Measurements from ENCODE around the gene EMILIN2.
"Not testable (repeated sequence)": the region's sequence is repeated elsewhere in the genome, so short reads cannot be mapped to it uniquely, and the experiment has no call there.

The EMILIN2 gene

DNA sequence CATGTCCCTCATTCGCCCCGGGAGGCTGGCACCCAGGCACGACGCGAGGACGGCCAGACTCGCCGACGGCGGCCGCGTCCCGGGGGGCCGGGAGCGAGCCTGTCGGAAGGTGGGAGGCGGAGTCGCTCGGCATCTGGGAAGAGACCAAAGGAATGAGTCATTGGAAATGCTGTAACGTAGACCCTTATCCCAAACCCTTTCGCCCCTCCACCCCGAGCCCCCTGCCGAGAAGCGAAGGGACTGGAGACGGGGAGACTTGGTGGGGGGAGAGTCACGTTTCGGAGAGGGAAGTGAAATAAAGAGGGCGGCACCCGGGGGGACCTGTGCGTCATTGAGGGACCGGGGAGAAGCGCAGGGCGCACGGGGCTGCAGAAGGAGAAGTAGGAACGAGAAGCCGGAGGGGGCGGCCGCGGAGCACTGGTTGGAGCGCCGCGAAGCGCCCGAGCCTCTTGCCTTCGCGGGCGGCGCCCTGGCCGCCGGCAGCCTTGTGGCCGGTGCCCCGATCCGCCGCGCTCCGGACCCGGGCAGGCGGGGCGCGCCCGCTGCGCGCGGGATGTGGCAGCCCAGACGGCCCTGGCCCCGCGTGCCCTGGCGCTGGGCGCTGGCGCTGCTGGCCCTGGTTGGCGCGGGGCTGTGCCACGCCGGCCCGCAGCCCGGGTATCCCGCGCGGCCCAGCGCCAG lies at the start of gene EMILIN2:
TSS of gene EMILIN2 (plus strand) at position 371 of the 681 bp plus-strand sequence. CDS start at position 554, 183 bp downstream.
- peaks cover 63% of the 10 kb centered on the region for H3K27me3 ChIP-seq (ENCODE audit: insufficient read depth, low read length)
- H3K36me3 ChIP-seq (ENCODE audit: insufficient read depth, low read length), result no peaks in the 10 kb centered on the region
- H3K9me3 ChIP-seq (ENCODE audit: low read length), result no peaks in the 10 kb centered on the region
- peak within 1 kb of the TSS; percentile 47 for H2AFZ ChIP-seq (ENCODE audit: low read depth, low read length)
- H3K4me3 ChIP-seq (ENCODE audit: low read length), result peak within 1 kb of the TSS; percentile 20
- peaks cover 8% of the 10 kb centered on the region for H3K4me1 ChIP-seq (ENCODE audit: insufficient read depth, low read length)

DNA sequence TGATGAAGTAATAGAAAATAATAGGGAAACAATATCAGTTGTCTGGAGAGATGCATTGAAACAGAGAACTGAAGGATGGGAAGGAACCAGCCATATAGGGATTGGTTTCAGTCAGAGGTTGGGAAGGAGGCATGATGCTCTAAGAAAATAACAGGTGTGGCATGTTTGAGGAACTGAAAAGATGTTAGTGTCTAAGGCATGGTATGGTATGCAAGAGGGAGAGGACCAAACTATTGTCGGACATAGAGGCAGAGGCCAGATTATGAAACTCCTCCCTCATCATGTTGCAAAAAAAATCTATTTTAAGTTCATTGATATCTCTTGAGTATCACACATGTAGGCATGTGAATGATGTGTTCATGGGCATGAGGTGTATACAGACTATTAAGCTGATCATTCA lies 48.9 kb upstream of the EMILIN2 start:
- Histone ChIP-seq H3K4me3 (ENCODE audit: low read length) (no peak overlapping the region), H3K9me3 (ENCODE audit: low read length) (no peaks in the 10 kb centered on the region), H3K36me3 (ENCODE audit: insufficient read depth, low read length) (peaks cover 70% of the 10 kb centered on the region), H2AFZ (ENCODE audit: low read depth, low read length) (no peak overlapping the region), H3K27me3 (ENCODE audit: insufficient read depth, low read length) (no peaks in the 10 kb centered on the region), H3K4me1 (ENCODE audit: insufficient read depth, low read length) (no peaks in the 10 kb centered on the region)

- H3K36me3 ChIP-seq (ENCODE audit: insufficient read depth, low read length), result peaks cover 73% of the 10 kb centered on the region
- no peaks in the 10 kb centered on the region for H3K4me1 ChIP-seq (ENCODE audit: insufficient read depth, low read length)
- no peaks in the 10 kb centered on the region for H3K9me3 ChIP-seq (ENCODE audit: low read length)
- no peaks in the 10 kb centered on the region for H3K27me3 ChIP-seq (ENCODE audit: insufficient read depth, low read length)
- no peak overlapping the region for H3K4me3 ChIP-seq (ENCODE audit: low read length)
- H2AFZ ChIP-seq (ENCODE audit: low read depth, low read length), result no peak overlapping the region
These were observed 47.4 kb upstream of the EMILIN2 start for GRCh38 chr18:2799369-2799768.

GRCh38 chr18:2805970-2806943 lies 40.5 kb upstream of the EMILIN2 start:
- Histone ChIP-seq H3K4me1 (ENCODE audit: insufficient read depth, low read length) (no peaks in the 10 kb centered on the region), H2AFZ (ENCODE audit: low read depth, low read length) (no peak overlapping the region), H3K4me3 (ENCODE audit: low read length) (no peak overlapping the region), H3K9me3 (ENCODE audit: low read length) (no peaks in the 10 kb centered on the region), H3K36me3 (ENCODE audit: insufficient read depth, low read length) (peaks cover 24% of the 10 kb centered on the region), H3K27me3 (ENCODE audit: insufficient read depth, low read length) (no peaks in the 10 kb centered on the region)

- H2AFZ ChIP-seq (ENCODE audit: low read depth, low read length); H3K27me3 ChIP-seq (ENCODE audit: insufficient read depth, low read length); H3K9me3 ChIP-seq (ENCODE audit: low read length); H3K4me1 ChIP-seq (ENCODE audit: insufficient read depth, low read length); H3K4me3 ChIP-seq (ENCODE audit: low read length): not testable (repeated sequence)
- H3K36me3 ChIP-seq (ENCODE audit: insufficient read depth, low read length), result peaks cover 11% of the 10 kb centered on the region
These were observed 38.2 kb upstream of the EMILIN2 start for GRCh38 chr18:2808640-2809039.

GRCh38 chr18:2809666-2810183 lies 37.1 kb upstream of the EMILIN2 start:
- not testable (repeated sequence) for H3K4me1 ChIP-seq (ENCODE audit: insufficient read depth, low read length); H2AFZ ChIP-seq (ENCODE audit: low read depth, low read length); H3K9me3 ChIP-seq (ENCODE audit: low read length); H3K27me3 ChIP-seq (ENCODE audit: insufficient read depth, low read length); H3K36me3 ChIP-seq (ENCODE audit: insufficient read depth, low read length); H3K4me3 ChIP-seq (ENCODE audit: low read length)

- no peaks in the 10 kb centered on the region for H3K9me3 ChIP-seq (ENCODE audit: low read length)
These were observed 35.4 kb upstream of the EMILIN2 start for GRCh38 chr18:2811416-2811815.

DNA sequence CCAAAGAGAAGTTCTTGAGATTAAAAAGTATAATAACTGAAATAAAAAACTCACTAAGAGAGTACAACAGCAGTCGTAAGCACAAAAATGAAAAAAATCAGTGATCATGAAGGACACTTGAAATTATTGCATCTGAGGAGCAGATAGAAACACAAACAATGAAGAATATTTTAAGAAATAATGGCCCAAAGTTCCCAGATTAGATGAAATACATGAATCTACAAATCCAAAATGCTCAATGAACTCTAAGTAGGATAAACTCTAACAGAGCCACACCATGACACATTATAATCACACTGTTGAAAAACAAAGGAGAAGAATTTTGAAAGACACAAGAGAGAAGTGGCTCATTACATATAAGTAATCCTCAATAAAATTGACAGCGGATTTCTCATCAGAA lies 31.9 kb upstream of the EMILIN2 start:
- no peaks in the 10 kb centered on the region for H3K27me3 ChIP-seq (ENCODE audit: insufficient read depth, low read length)
- no peaks in the 10 kb centered on the region for H3K9me3 ChIP-seq (ENCODE audit: low read length)
- no peaks in the 10 kb centered on the region for H3K36me3 ChIP-seq (ENCODE audit: insufficient read depth, low read length)
- H2AFZ ChIP-seq (ENCODE audit: low read depth, low read length), result no peak overlapping the region
- no peak overlapping the region for H3K4me3 ChIP-seq (ENCODE audit: low read length)
- no peaks in the 10 kb centered on the region for H3K4me1 ChIP-seq (ENCODE audit: insufficient read depth, low read length)

More at GRCh38 chr18:2811416-2811815, 35.4 kb upstream of the EMILIN2 start:
- Histone ChIP-seq H3K4me1 (ENCODE audit: insufficient read depth, low read length) (no peaks in the 10 kb centered on the region), H3K4me3 (ENCODE audit: low read length) (no peak overlapping the region), H2AFZ (ENCODE audit: low read depth, low read length) (no peak overlapping the region), H3K27me3 (ENCODE audit: insufficient read depth, low read length) (no peaks in the 10 kb centered on the region), H3K36me3 (ENCODE audit: insufficient read depth, low read length) (no peaks in the 10 kb centered on the region)

DNA sequence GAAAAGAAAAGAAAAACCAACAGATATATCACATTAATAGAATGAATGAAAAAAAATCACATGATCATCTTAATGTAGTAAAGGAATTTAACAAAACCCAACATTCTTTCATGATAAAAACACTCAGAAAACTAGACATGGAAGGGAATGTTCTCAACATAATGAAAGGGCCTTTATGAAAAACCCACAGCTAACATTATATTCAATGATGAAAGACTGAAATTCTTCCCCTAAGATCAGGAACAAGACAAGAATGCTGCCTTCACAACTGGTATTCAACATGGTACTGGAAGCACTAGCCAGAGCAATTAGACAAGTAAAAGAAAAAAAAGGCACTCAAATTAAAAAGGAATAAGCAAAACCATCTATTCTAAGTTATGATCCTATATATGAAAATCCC lies 28.5 kb upstream of the EMILIN2 start:
- H3K27me3 ChIP-seq (ENCODE audit: insufficient read depth, low read length), result no peaks in the 10 kb centered on the region
- H3K36me3 ChIP-seq (ENCODE audit: insufficient read depth, low read length), result no peaks in the 10 kb centered on the region
- no peak overlapping the region for H3K4me3 ChIP-seq (ENCODE audit: low read length)
- H3K9me3 ChIP-seq (ENCODE audit: low read length), result no peaks in the 10 kb centered on the region
- H2AFZ ChIP-seq (ENCODE audit: low read depth, low read length), result no peak overlapping the region
- H3K4me1 ChIP-seq (ENCODE audit: insufficient read depth, low read length), result no peaks in the 10 kb centered on the region

GRCh38 chr18:2821695-2822094 lies 25.1 kb upstream of the EMILIN2 start:
- Histone ChIP-seq H3K4me1 (ENCODE audit: insufficient read depth, low read length) (peaks cover 2% of the 10 kb centered on the region), H3K4me3 (ENCODE audit: low read length) (no peak overlapping the region), H3K36me3 (ENCODE audit: insufficient read depth, low read length) (no peaks in the 10 kb centered on the region), H3K27me3 (ENCODE audit: insufficient read depth, low read length) (no peaks in the 10 kb centered on the region), H3K9me3 (ENCODE audit: low read length) (no peaks in the 10 kb centered on the region), H2AFZ (ENCODE audit: low read depth, low read length) (no peak overlapping the region)

GRCh38 chr18:2822213-2822921 lies 24.4 kb upstream of the EMILIN2 start:
- no peak overlapping the region for H3K4me3 ChIP-seq (ENCODE audit: low read length)
- H2AFZ ChIP-seq (ENCODE audit: low read depth, low read length), result no peak overlapping the region
- H3K27me3 ChIP-seq (ENCODE audit: insufficient read depth, low read length), result no peaks in the 10 kb centered on the region
- no peaks in the 10 kb centered on the region for H3K9me3 ChIP-seq (ENCODE audit: low read length)
- no peaks in the 10 kb centered on the region for H3K36me3 ChIP-seq (ENCODE audit: insufficient read depth, low read length)
- peaks cover 4% of the 10 kb centered on the region for H3K4me1 ChIP-seq (ENCODE audit: insufficient read depth, low read length)

DNA sequence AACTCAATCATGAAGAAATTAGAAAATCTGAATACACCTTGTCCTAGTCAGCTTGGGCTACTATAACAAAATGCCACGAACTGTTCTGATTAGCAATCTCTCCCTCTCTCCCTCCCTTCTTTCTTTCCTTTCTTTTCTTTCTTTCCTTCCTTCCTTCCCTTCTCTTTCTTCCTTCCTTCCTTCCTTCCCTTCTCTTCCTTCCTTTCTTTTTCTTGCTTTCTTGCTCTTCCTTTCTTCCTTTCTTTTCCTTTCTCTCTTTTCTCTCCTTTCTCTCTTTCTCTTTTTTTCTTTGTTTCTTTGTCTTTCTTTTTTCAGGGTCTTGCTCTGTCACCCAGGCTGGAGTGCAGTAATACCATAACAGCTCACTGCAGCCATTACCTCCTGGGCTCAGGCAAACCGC lies 23.6 kb upstream of the EMILIN2 start:
- Histone ChIP-seq H2AFZ (ENCODE audit: low read depth, low read length) (no peak overlapping the region), H3K36me3 (ENCODE audit: insufficient read depth, low read length) (no peaks in the 10 kb centered on the region), H3K4me3 (ENCODE audit: low read length) (no peak overlapping the region), H3K27me3 (ENCODE audit: insufficient read depth, low read length) (no peaks in the 10 kb centered on the region), H3K4me1 (ENCODE audit: insufficient read depth, low read length) (peaks cover 4% of the 10 kb centered on the region), H3K9me3 (ENCODE audit: low read length) (no peaks in the 10 kb centered on the region)

GRCh38 chr18:2823966-2824365 lies 22.8 kb upstream of the EMILIN2 start:
- no peaks in the 10 kb centered on the region for H3K27me3 ChIP-seq (ENCODE audit: insufficient read depth, low read length)
- H3K36me3 ChIP-seq (ENCODE audit: insufficient read depth, low read length), result no peaks in the 10 kb centered on the region
- H3K9me3 ChIP-seq (ENCODE audit: low read length), result no peaks in the 10 kb centered on the region
- peaks cover 4% of the 10 kb centered on the region for H3K4me1 ChIP-seq (ENCODE audit: insufficient read depth, low read length)
- H3K4me3 ChIP-seq (ENCODE audit: low read length), result no peak overlapping the region
- no peak overlapping the region for H2AFZ ChIP-seq (ENCODE audit: low read depth, low read length)
